ENCODE measurements around the gene MRPS12. TPM values are rescaled to one million over a fixed set of nuclear protein-coding genes. Genes with fewer than 3 reads are reported as not detected.

Gene MRPS12
- total RNA-seq, 1 experiment from 2014 or later = 81.3 TPM

GRCh38 chr19:38979812-38980211 lies 49.1 kb downstream of the MRPS12 start:
- Histone ChIP-seq H3K23ac (ENCODE audit: insufficient read length, low read depth, low read length) (no peak overlapping the region), H2BK12ac (ENCODE audit: insufficient read length, low read depth, low read length) (no peak overlapping the region), H2BK20ac (ENCODE audit: low read depth, low read length, poor library complexity, severe bottlenecking) (no peak overlapping the region), H4K20me1 (ENCODE audit: control insufficient read depth, insufficient read depth, insufficient read length) (no peaks in the 10 kb centered on the region), H3K27ac (ENCODE audit: insufficient read length, low read depth, low read length) (no peak overlapping the region), H3K27me3 (ENCODE audit: insufficient read depth, low read length) (no peaks in the 10 kb centered on the region), H3T11ph (ENCODE audit: low read length) (no peak overlapping the region), H3K79me2 (ENCODE audit: insufficient read depth, low read length) (no peaks in the 10 kb centered on the region), H2AFZ (ENCODE audit: low read length) (no peak overlapping the region), H3K14ac (ENCODE audit: insufficient read depth, low read length) (no peak overlapping the region), H3K9ac (ENCODE audit: extremely low read depth, insufficient read length, low read length) (no peak overlapping the region), H3K4me2 (ENCODE audit: insufficient read depth, insufficient read length, low read length) (no peak overlapping the region), H2BK120ac (ENCODE audit: low read depth, low read length, poor library complexity, severe bottlenecking) (no peak overlapping the region), H3K4ac (ENCODE audit: low read depth, low read length) (no peak overlapping the region), H4K5ac (ENCODE audit: insufficient read length, low read depth, low read length) (no peak overlapping the region), H3K18ac (ENCODE audit: insufficient read length, low read depth, low read length) (no peak overlapping the region), H3K56ac (ENCODE audit: insufficient read length, low read depth, low read length) (no peak overlapping the region), H4K8ac (replicated peaks; ENCODE audit: insufficient read length, low read depth, low read length) (no peak overlapping the region), H3K79me1 (ENCODE audit: insufficient read depth, low read depth, low read length, poor library complexity, severe bottlenecking) (no peaks in the 10 kb centered on the region), H2BK5ac (ENCODE audit: insufficient read length, low read length) (no peak overlapping the region), H3K23me2 (ENCODE audit: insufficient read length, low read depth, low read length, poor library complexity, severe bottlenecking) (peaks cover 13% of the 10 kb centered on the region), H2BK15ac (ENCODE audit: low read depth, low read length) (no peak overlapping the region), H3K9me3 (ENCODE audit: control insufficient read depth, low read depth, low read length) (no peaks in the 10 kb centered on the region), H3K4me1 (ENCODE audit: insufficient read depth, low read length) (no peaks in the 10 kb centered on the region), H4K91ac (ENCODE audit: insufficient read length, low read depth, low read length) (no peak overlapping the region), H2AK5ac (ENCODE audit: insufficient read length, low read length) (no peak overlapping the region)
- H3K27me3 Mint-ChIP-seq (ENCODE audit: low read depth) = peaks cover 8% of the 10 kb centered on the region
- no peak for DNase-seq
- peaks cover 10 to 11% of the 10 kb centered on the region in 2 experiments for H3K9me3 Mint-ChIP-seq
- H3K4me1 Mint-ChIP-seq = peaks cover 9 to 11% of the 10 kb centered on the region in 2 experiments
- WGBS (ENCODE audit: extremely low coverage, insufficient read length, low lambda C conversion rate) = no CpG with 5 or more reads among the region's 5 CpGs
- H3K36me3 Mint-ChIP-seq (ENCODE audit: insufficient read depth in 1 of 3, low read depth in 3 of 3) = peaks cover 8 to 10% (median 9%) of the 10 kb centered on the region in 3 experiments
- H3K4me3 Mint-ChIP-seq = no peak overlapping the region
- H3K27ac Mint-ChIP-seq = no peak overlapping the region
- TF ChIP-seq CTCF (conservative IDR thresholded peaks at IDR 0.05) = no peak

Data from H9 (cell line).